Activated CD4-positive, alpha-beta T cell treated with anti-CD3 and anti-CD28 coated beads, Interleukin-2, amount 10 ng/mL, durations not matched to agents 7 days and 5 days (primary cell): ENCODE results near the gene B4GALT3. TPM values are rescaled to one million over a fixed set of nuclear protein-coding genes. Genes with fewer than 3 reads are reported as not detected.

ENCODE experiments used
- CTCF ChIA-PET: fragments of 350-600 bp; sonication (Branson Sonifier 250); formaldehyde crosslinking; loops from one replicate; lab custom pipeline; 2021; ENCODE audit warnings: antibody characterized with exemption; lab: Charles Lee
- POLR2A ChIA-PET: fragments of 350-600 bp; sonication (Branson Sonifier 250); formaldehyde crosslinking; loops from one replicate; lab custom pipeline; 2021; ENCODE audit warnings: antibody characterized with exemption; lab: Charles Lee
- DNase-seq: peaks from one replicate; pipeline ENCODE4 v3.0.0-alpha.2; 2020
- H3K27ac Mint-ChIP-seq: one replicate; pipeline ENCODE4 v1.8.0; 2021; ENCODE audit warnings: mild to moderate bottlenecking, moderate library complexity, mixed read lengths
- H3K27me3 Mint-ChIP-seq: one replicate; pipeline ENCODE4 v1.8.0; 2021; ENCODE audit warnings: mixed read lengths
- H3K36me3 Mint-ChIP-seq: one replicate; pipeline ENCODE4 v1.8.0; 2021; ENCODE audit warnings: low read depth, mixed read lengths
- H3K4me1 Mint-ChIP-seq: one replicate; pipeline ENCODE4 v1.8.0; 2021; ENCODE audit warnings: mixed read lengths
- H3K4me3 Mint-ChIP-seq: one replicate; pipeline ENCODE4 v1.8.0; 2021; ENCODE audit warnings: mild to moderate bottlenecking, moderate library complexity, mixed read lengths
- H3K9me3 Mint-ChIP-seq: one replicate; pipeline ENCODE4 v1.8.0; 2021; ENCODE audit warnings: mixed read lengths
- total RNA-seq, 2 experiments: library from RNA; stranded (reverse); gene quantifications; one replicate each; pipeline ENCODE4 v1.2.3, GENCODE V29; 2021

Gene B4GALT3
- total RNA-seq, 2 experiments from 2014 or later: 43.1 to 48.6 TPM

DNA sequence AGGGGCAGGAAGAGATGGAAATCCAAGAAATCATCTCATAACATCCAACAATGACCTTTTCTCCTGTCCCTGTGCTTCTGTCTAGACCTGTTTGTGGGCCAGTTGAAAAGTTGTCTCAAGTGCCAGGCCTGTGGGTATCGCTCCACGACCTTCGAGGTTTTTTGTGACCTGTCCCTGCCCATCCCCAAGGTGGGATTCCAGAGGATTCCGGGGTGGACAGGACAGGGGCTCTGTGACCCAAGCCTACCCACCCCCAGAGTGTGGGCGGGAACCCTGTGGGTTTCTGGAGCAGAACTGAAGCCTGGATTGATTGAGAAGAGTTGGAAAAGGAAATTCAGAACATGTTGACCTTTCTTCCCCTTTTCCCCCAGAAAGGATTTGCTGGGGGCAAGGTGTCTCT, 13.5 kb downstream of the B4GALT3 start:
- no peaks in the 10 kb centered on the region for H3K27me3 Mint-ChIP-seq
- ChIA-PET CTCF (interaction anchor here (1.2 to 1.8 kb wide), 2 partner anchors 36 to 118 kb away, joined by 3 read pairs; partner anchors contain the start of gene USF1), POLR2A (no interaction called here)
- no peak overlapping the region for H3K4me3 Mint-ChIP-seq
- H3K9me3 Mint-ChIP-seq: no peaks in the 10 kb centered on the region
- peaks cover 68% of the 10 kb centered on the region for H3K4me1 Mint-ChIP-seq
- peaks cover 34% of the 10 kb centered on the region for H3K36me3 Mint-ChIP-seq
- DNase-seq: no peak
- H3K27ac Mint-ChIP-seq: no peak overlapping the region

DNA sequence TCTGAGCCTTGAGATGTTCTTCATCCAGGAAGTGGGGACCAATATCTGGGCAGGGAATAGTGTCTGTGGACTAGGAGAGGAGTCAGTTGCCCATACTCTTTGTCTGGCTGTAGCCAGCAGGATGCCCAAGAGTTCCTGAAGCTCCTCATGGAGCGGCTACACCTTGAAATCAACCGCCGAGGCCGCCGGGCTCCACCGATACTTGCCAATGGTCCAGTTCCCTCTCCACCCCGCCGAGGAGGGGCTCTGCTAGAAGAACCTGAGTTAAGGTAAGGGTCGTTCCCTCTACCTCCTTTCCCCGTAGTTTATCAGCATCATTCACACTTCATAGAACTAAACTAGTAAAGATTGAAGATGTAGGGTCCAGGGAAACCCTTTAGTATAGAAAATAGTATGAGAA, 14.5 kb downstream of the B4GALT3 start:
- no peak overlapping the region for H3K4me3 Mint-ChIP-seq
- no peaks in the 10 kb centered on the region for H3K27me3 Mint-ChIP-seq
- peaks cover 42% of the 10 kb centered on the region for H3K36me3 Mint-ChIP-seq
- H3K4me1 Mint-ChIP-seq: peaks cover 71% of the 10 kb centered on the region
- ChIA-PET POLR2A (no interaction called here), CTCF (interaction anchor here (1.2 to 1.4 kb wide), 2 partner anchors 14 to 128 kb away, joined by 3 to 4 read pairs; no protein-coding TSS in a partner anchor)
- H3K27ac Mint-ChIP-seq: no peak overlapping the region
- no peak for DNase-seq
- no peaks in the 10 kb centered on the region for H3K9me3 Mint-ChIP-seq

GRCh38 chr1:161162052-161162451, 15.3 kb downstream of the B4GALT3 start:
- peaks cover 49% of the 10 kb centered on the region for H3K36me3 Mint-ChIP-seq
- H3K9me3 Mint-ChIP-seq: no peaks in the 10 kb centered on the region
- DNase-seq: no peak
- peaks cover 71% of the 10 kb centered on the region for H3K4me1 Mint-ChIP-seq
- ChIA-PET CTCF (interaction anchor here (0.8 to 1.5 kb wide), 4 partner anchors 13 to 129 kb away, joined by 3 to 7 read pairs (median 4); no protein-coding TSS in a partner anchor), POLR2A (interaction anchor here (0.5 kb wide), 1 partner anchor 154 kb away, joined by 3 read pairs; no protein-coding TSS in a partner anchor)
- no peak overlapping the region for H3K4me3 Mint-ChIP-seq
- H3K27ac Mint-ChIP-seq: peak overlapping the region; percentile 31
- H3K27me3 Mint-ChIP-seq: no peaks in the 10 kb centered on the region

DNA sequence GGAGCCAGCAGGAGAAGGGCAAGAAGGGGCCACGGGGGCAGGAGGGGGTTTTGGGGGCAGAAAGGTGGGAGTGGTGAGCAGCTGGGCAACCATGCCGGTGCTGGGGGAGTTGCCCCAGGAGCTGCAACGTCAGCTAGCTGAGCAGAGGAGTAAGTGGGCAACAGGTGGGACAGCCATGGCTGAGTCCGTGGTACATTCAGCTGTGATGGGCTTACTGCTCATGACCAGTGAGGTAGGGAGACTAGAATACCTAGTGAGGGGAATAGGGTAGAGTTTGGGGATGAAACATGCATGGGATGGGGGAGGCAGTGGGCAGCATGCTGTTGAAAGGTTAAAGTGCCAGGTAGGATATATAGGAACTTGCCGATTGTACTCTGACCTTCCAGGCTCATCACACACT, 15.7 kb downstream of the B4GALT3 start:
- peaks cover 51% of the 10 kb centered on the region for H3K36me3 Mint-ChIP-seq

DNA sequence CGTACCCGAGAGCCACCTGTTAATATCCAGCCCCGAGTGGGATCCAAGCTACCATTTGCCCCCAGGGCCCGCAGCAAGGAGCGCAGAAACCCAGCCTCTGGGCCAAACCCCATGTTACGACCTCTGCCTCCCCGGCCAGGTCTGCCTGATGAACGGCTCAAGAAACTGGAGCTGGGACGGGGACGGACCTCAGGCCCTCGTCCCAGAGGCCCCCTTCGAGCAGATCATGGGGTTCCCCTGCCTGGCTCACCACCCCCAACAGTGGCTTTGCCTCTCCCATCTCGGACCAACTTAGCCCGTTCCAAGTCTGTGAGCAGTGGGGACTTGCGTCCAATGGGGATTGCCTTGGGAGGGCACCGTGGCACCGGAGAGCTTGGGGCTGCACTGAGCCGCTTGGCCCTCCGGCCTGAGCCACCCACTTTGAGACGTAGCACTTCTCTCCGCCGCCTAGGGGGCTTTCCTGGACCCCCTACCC, 16.6 kb downstream of the B4GALT3 start:
- Mint-ChIP-seq H3K4me1 (peaks cover 70% of the 10 kb centered on the region), H3K9me3 (no peaks in the 10 kb centered on the region), H3K36me3 (peaks cover 55% of the 10 kb centered on the region), H3K27ac (no peak overlapping the region), H3K27me3 (no peaks in the 10 kb centered on the region), H3K4me3 (peak overlapping the region; percentile 91)
- POLR2A ChIA-PET: no interaction called here
- CTCF ChIA-PET: interaction anchor here (0.6 to 1.5 kb wide), 4 partner anchors 15 to 66 kb away, joined by 3 to 7 read pairs (median 3); partner anchors contain the start of gene TOMM40L
- DNase-seq: no peak

More for the DNA sequence above, 15.7 kb downstream of the B4GALT3 start:
- H3K4me1 Mint-ChIP-seq: peaks cover 72% of the 10 kb centered on the region
- no peak overlapping the region for H3K4me3 Mint-ChIP-seq
- POLR2A ChIA-PET: interaction anchor here (0.5 to 0.7 kb wide), 2 partner anchors 154 to 225 kb away, joined by 3 read pairs; no protein-coding TSS in a partner anchor
- H3K27ac Mint-ChIP-seq: no peak overlapping the region
- CTCF ChIA-PET: interaction anchor here (0.6 to 1.5 kb wide), 6 partner anchors 13 to 130 kb away, joined by 3 to 7 read pairs (median 3); partner anchors contain the start of gene TOMM40L
- H3K9me3 Mint-ChIP-seq: no peaks in the 10 kb centered on the region
- no peak for DNase-seq
- H3K27me3 Mint-ChIP-seq: no peaks in the 10 kb centered on the region

DNA sequence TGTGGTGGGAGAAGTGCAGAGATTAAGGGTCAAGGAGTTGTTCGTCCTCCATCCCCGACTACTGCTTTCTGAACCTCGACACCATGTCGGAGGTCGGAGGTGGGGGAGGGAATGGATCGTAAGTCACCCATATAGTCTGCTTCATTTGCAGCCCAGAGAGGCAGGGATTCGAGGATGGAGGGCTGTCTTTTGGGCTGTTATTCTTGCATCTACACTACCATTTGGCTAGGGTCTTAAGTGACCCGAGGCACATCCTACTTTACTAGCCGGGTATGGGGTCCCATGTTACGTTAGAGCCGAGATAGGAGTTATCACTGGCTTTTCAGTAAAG, 17.4 kb downstream of the B4GALT3 start:
- peak overlapping the region; percentile 92 for H3K27ac Mint-ChIP-seq
- H3K4me1 Mint-ChIP-seq: peaks cover 71% of the 10 kb centered on the region
- POLR2A ChIA-PET: no interaction called here
- no peaks in the 10 kb centered on the region for H3K27me3 Mint-ChIP-seq
- DNase-seq: no peak
- H3K36me3 Mint-ChIP-seq: peaks cover 60% of the 10 kb centered on the region
- H3K4me3 Mint-ChIP-seq: peak overlapping the region; percentile 91
- H3K9me3 Mint-ChIP-seq: no peaks in the 10 kb centered on the region
- CTCF ChIA-PET: no interaction called here

DNA sequence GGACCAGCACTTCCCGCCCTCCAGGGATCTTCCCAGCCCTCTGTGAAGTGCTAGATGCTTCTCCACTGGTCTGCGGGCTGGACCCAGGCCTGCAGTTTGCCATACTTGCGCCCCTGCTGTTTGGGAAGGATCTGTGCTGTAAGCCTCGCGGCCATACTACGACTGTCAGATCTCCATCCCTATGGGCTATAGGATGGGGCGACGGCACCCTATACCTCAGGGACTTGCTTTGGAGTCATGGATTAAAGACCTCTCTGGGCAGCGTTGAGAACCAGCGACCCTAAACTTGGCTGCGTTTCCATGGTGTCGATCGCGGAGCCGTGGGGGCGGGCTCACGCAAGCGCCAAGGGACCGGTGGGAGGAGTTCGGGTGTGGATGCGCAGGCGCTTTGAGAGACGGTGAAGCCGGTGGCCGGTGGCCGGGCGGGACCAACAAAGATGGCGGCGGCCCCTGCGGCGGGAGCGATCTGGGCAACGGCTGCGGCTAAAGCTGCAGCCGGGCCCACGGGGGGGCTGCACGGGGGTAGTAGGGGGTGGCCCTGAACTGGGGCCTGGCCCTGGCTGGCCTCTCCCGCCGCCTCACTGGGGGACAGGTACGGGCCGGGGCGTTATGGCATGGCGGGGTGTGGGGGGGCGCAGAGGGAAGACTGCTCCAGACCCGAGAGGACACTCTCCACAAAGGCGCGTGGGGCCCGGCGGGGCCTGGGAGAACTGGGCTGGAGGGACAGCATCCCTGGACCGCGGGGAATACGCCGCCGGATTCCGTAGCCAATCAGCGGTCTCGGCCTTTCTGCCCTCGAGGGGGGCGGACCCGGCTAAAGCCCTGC, 18.0 kb downstream of the B4GALT3 start, which contains the start of gene USP21:
Gene USP21 (plus strand): TSS at position 414 of the 826 bp plus-strand sequence. CDS start 1,141 bp downstream, outside the sequence.
- Mint-ChIP-seq H3K27me3 (no peaks in the 10 kb centered on the region), H3K4me1 (peaks cover 71% of the 10 kb centered on the region), H3K27ac (peak within 1 kb of the TSS; percentile 92), H3K9me3 (no peaks in the 10 kb centered on the region), H3K36me3 (peaks cover 60% of the 10 kb centered on the region), H3K4me3 (peak within 1 kb of the TSS; percentile 91)
- POLR2A ChIA-PET: no interaction called here
- DNase-seq: peak; percentile 93
- CTCF ChIA-PET: interaction anchor here (1.5 to 2.0 kb wide), 3 partner anchors 8 to 35 kb away, joined by 3 to 8 read pairs (median 3); partner anchors contain the start of gene B4GALT3

DNA sequence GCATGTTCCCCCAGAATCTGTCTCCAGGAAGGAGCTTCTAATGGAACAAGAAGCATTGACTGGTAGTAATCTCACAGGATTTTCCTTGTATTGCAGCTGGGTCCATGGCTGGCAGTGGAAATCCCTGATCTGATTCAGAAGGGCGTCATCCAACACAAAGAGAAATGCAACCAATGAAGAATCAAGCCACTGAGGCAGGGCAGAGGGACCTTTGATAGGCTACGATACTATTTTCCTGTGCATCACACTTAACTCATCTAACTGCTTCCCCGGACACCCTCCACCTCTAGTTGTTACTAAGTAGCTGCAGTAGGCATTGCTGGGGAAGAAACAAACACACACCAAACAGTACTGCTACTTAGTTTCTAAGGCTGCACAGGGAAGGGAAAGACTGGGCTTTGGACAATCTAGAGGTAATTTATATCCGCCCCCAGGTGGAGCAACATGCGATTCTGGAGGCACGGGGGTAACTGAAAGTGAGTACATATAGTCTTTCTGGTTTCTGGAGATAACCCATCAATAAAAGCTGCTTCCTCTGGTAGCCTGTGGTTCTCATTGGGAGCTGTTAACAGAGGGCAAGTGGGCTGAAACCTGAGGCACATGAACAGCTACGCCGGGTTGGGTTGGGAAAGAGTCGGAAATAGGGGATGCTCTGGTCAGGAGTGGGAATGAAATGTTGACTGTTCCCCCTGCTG, 18.8 kb downstream of the B4GALT3 start:
- ChIA-PET CTCF (interaction anchor here (0.7 to 2.0 kb wide), 7 partner anchors 9 to 61 kb away, joined by 3 to 8 read pairs (median 3); partner anchors contain the start of genes B4GALT3 and DEDD), POLR2A (no interaction called here)
- Mint-ChIP-seq H3K4me1 (peaks cover 66% of the 10 kb centered on the region), H3K27ac (peak overlapping the region; percentile 92), H3K4me3 (peak overlapping the region; percentile 91), H3K36me3 (peaks cover 55% of the 10 kb centered on the region), H3K9me3 (no peaks in the 10 kb centered on the region), H3K27me3 (no peaks in the 10 kb centered on the region)
- no peak for DNase-seq

DNA sequence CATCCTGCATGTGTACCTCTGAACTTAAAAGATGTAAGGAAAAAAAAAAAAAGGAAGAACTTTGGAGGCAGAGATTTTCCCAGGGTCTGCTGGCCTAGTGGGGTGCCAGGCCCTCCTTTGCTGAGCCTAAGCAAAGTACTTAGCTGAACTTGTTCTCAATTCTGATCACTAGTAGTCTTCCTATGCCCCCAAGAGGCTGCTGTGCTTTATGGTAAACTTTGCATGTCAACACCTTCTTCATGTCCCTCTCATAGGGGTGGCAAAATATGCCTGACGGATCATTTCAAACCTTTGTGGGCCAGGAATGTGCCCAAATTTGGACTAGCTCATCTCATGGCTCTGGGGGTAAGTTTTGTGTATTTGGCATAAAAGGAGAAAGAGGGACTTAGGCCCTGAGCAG, 19.4 kb downstream of the B4GALT3 start:
- no peaks in the 10 kb centered on the region for H3K9me3 Mint-ChIP-seq
- ChIA-PET POLR2A (no interaction called here), CTCF (interaction anchor here (0.6 to 2.2 kb wide), 10 partner anchors 8 to 200 kb away, joined by 3 to 14 read pairs (median 3); partner anchors contain the start of genes B4GALT3, DEDD and PPOX)
- peak overlapping the region; percentile 91 for H3K4me3 Mint-ChIP-seq
- no peaks in the 10 kb centered on the region for H3K27me3 Mint-ChIP-seq
- peak overlapping the region; percentile 92 for H3K27ac Mint-ChIP-seq
- no peak for DNase-seq
- H3K4me1 Mint-ChIP-seq: peaks cover 63% of the 10 kb centered on the region
- H3K36me3 Mint-ChIP-seq: peaks cover 50% of the 10 kb centered on the region

DNA sequence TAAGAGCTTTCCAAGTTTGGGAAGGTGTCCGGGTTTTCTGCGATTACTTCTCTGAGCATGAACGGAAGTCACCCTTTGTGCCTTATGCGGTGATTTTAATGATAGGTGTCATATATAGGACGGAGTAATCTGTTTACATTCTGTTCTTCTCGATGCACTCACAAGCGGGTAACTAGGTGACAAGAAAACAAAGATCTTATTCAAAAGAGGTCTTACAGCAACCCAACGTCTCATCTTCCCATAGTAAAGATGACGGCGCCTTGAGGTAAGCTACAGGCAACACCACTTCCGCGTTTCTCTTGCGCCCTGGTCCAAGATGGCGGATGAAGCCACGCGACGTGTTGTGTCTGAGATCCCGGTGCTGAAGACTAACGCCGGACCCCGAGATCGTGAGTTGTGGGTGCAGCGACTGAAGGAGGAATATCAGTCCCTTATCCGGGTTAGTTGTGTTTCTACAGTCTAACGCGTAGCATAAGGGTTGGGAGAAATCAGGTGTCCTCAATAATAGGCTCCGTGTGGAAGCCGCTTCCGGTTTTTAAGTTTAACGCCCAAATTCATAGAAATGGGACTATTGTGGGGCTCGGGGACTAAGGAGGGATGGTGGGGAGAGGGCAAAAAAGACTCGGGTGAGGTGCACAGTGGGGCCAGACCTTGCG, 23.5 kb downstream of the B4GALT3 start, which contains the start of gene UFC1:
Gene UFC1 (plus strand): TSS at position 297 of the 656 bp plus-strand sequence. CDS start 20 bp downstream, at position 317.
- ChIA-PET POLR2A (interaction anchor here (1.0 kb wide), 1 partner anchor 22 kb away, joined by 3 read pairs; no protein-coding TSS in a partner anchor), CTCF (interaction anchor here (0.6 to 3.1 kb wide), 5 partner anchors 12 to 36 kb away, joined by 3 to 17 read pairs (median 4); partner anchors contain the start of genes B4GALT3, NIT1, PFDN2 and PPOX)
- peak; percentile 90 for DNase-seq
- Mint-ChIP-seq H3K4me1 (peaks cover 34% of the 10 kb centered on the region), H3K4me3 (peak within 1 kb of the TSS; percentile 90), H3K27ac (peak within 1 kb of the TSS; percentile 100), H3K27me3 (no peaks in the 10 kb centered on the region), H3K9me3 (no peaks in the 10 kb centered on the region), H3K36me3 (peaks cover 27% of the 10 kb centered on the region)

- peaks cover 22% of the 10 kb centered on the region for H3K36me3 Mint-ChIP-seq
- H3K9me3 Mint-ChIP-seq: no peaks in the 10 kb centered on the region
- no peaks in the 10 kb centered on the region for H3K27me3 Mint-ChIP-seq
- peak overlapping the region; percentile 100 for H3K27ac Mint-ChIP-seq
- H3K4me1 Mint-ChIP-seq: peaks cover 27% of the 10 kb centered on the region
- CTCF ChIA-PET: interaction anchor here (0.7 to 3.1 kb wide), 4 partner anchors 12 to 24 kb away, joined by 3 to 17 read pairs (median 8); partner anchors contain the start of genes B4GALT3 and PPOX
- POLR2A ChIA-PET: interaction anchor here (1.0 kb wide), 1 partner anchor 22 kb away, joined by 3 read pairs; no protein-coding TSS in a partner anchor
- no peak for DNase-seq
- H3K4me3 Mint-ChIP-seq: peak overlapping the region; percentile 90
These were observed 24.1 kb downstream of the B4GALT3 start for GRCh38 chr1:161153176-161153575.
